WTC11 (cell line): ENCODE measurements around the gene CMPK2. TPM values are rescaled to one million over a fixed set of nuclear protein-coding genes. Genes with fewer than 3 reads are reported as not detected.

Experiments
- ATAC-seq: fragments of 200-7000 bp; cut with Tn5 transposase; 2 replicates; pipeline ENCODE4 v1.10.0; 2021; ENCODE audit warnings: mild to moderate bottlenecking, moderate library complexity
- CTCF ChIA-PET: fragments of 300-600 bp; sonication (Branson Sonifier 250); formaldehyde crosslinking; loops from one replicate; lab custom pipeline; 2021; ENCODE audit warnings: antibody characterized with exemption; lab: Charles Lee
- POLR2A ChIA-PET: fragments of 350-600 bp; sonication (Branson Sonifier 250); formaldehyde crosslinking; loops from one replicate; lab custom pipeline; 2021; ENCODE audit warnings: antibody characterized with exemption; lab: Charles Lee
- DNase-seq: peaks from one replicate; pipeline ENCODE4 v3.0.0; 2021; ENCODE audit warnings: low spot score
- H3K27ac Mint-ChIP-seq: 2 replicates; pipeline ENCODE4 v1.8.0; 2021; ENCODE audit warnings: mixed read lengths
- H3K27me3 Mint-ChIP-seq: 2 replicates; pipeline ENCODE4 v1.8.0; 2021; ENCODE audit warnings: low read depth, mild to moderate bottlenecking, moderate library complexity, mixed read lengths
- H3K36me3 Mint-ChIP-seq: 2 replicates; pipeline ENCODE4 v1.8.0; 2021; ENCODE audit warnings: mixed read lengths
- H3K4me1 Mint-ChIP-seq: 2 replicates; pipeline ENCODE4 v1.8.0; 2022; ENCODE audit warnings: mixed read lengths
- H3K4me3 Mint-ChIP-seq: 2 replicates; pipeline ENCODE4 v1.8.0; 2021; ENCODE audit warnings: mild to moderate bottlenecking, moderate library complexity, mixed read lengths
- H3K9me3 Mint-ChIP-seq: 2 replicates; pipeline ENCODE4 v1.8.0; 2021; ENCODE audit warnings: mixed read lengths
- ATF2 ChIP-seq: sonication (generic); formaldehyde crosslinking; IDR thresholded peaks from 2 replicates; pipeline ENCODE4 v1.8.1; 2022; ENCODE audit warnings: low read depth, missing genetic modification reagents, borderline replicate concordance
- CREB1 ChIP-seq: sonication (generic); formaldehyde crosslinking; IDR thresholded peaks from 2 replicates; pipeline ENCODE4 v1.8.0; 2023; ENCODE audit warnings: mild to moderate bottlenecking, missing genetic modification reagents
- CREM ChIP-seq: sonication (generic); formaldehyde crosslinking; IDR thresholded peaks from 2 replicates; pipeline ENCODE4 v1.8.1; 2022; ENCODE audit warnings: mild to moderate bottlenecking, missing genetic modification reagents, moderate library complexity
- ETV6 ChIP-seq: sonication (generic); formaldehyde crosslinking; IDR thresholded peaks from 2 replicates; pipeline ENCODE4 v1.8.1; 2022; ENCODE audit warnings: mild to moderate bottlenecking, missing genetic modification reagents
- FOXK1 ChIP-seq: sonication (generic); formaldehyde crosslinking; IDR thresholded peaks from 2 replicates; pipeline ENCODE4 v1.8.0; 2022; ENCODE audit warnings: mild to moderate bottlenecking, moderate library complexity, missing genetic modification reagents
- FOXP1 ChIP-seq: sonication (generic); formaldehyde crosslinking; IDR thresholded peaks from 2 replicates; pipeline ENCODE4 v1.8.0; 2022; ENCODE audit warnings: missing genetic modification reagents, mild to moderate bottlenecking, moderate library complexity, borderline replicate concordance
- JAZF1 ChIP-seq: fragments of 250-450 bp; sonication (Bioruptor Pico); IDR thresholded peaks from 2 replicates; pipeline ENCODE4 v1.9.0; 2021; ENCODE audit warnings: moderate library complexity, mild to moderate bottlenecking, inconsistent platforms
- MAX ChIP-seq: sonication (generic); formaldehyde crosslinking; IDR thresholded peaks from 2 replicates; pipeline ENCODE4 v1.8.0; 2022; ENCODE audit warnings: mild to moderate bottlenecking, missing genetic modification reagents
- MLX ChIP-seq: sonication (generic); formaldehyde crosslinking; IDR thresholded peaks from 2 replicates; pipeline ENCODE4 v1.8.1; 2023; ENCODE audit warnings: mild to moderate bottlenecking, missing genetic modification reagents, moderate library complexity
- NFATC4 ChIP-seq: fragments of 250-450 bp; sonication (Bioruptor Pico); IDR thresholded peaks from 2 replicates; pipeline ENCODE4 v1.9.0; 2021; ENCODE audit warnings: mild to moderate bottlenecking
- NFE2L1 ChIP-seq: sonication (generic); formaldehyde crosslinking; IDR thresholded peaks from 2 replicates; pipeline ENCODE4 v1.8.1; 2023; ENCODE audit warnings: missing genetic modification reagents
- SMAD3 ChIP-seq: sonication (generic); formaldehyde crosslinking; IDR thresholded peaks from 2 replicates; pipeline ENCODE4 v1.8.0; 2022; ENCODE audit warnings: missing genetic modification reagents, mild to moderate bottlenecking, borderline replicate concordance
- TEAD1 ChIP-seq: sonication (generic); formaldehyde crosslinking; IDR thresholded peaks from 2 replicates; pipeline ENCODE4 v1.8.0; 2022; ENCODE audit warnings: mild to moderate bottlenecking, missing genetic modification reagents
- TEAD4 ChIP-seq: sonication (generic); formaldehyde crosslinking; IDR thresholded peaks from 2 replicates; pipeline ENCODE4 v1.8.0; 2022; ENCODE audit warnings: mild to moderate bottlenecking, missing genetic modification reagents
- ZNF138 ChIP-seq: sonication (generic); formaldehyde crosslinking; conservative IDR thresholded peaks from 2 replicates; pipeline ENCODE4 v1.8.1; 2022; ENCODE audit warnings: mild to moderate bottlenecking, moderate library complexity, missing genetic modification reagents
- ZNF396 ChIP-seq: fragments of 250-450 bp; sonication (Bioruptor Pico); IDR thresholded peaks from 2 replicates; pipeline ENCODE4 v1.8.0; 2021; ENCODE audit warnings: mild to moderate bottlenecking, moderate library complexity, borderline replicate concordance
- ZNF512 ChIP-seq: sonication (generic); formaldehyde crosslinking; IDR thresholded peaks from 2 replicates; pipeline ENCODE4 v1.8.1; 2022; ENCODE audit warnings: missing genetic modification reagents, borderline replicate concordance
- total RNA-seq: library from RNA; stranded (reverse); gene quantifications from 3 replicates; pipeline ENCODE4 v1.2.3, GENCODE V29; 2021
- TF ChIP-seq, protein P1 (sequence below): sonication (generic); formaldehyde crosslinking; IDR thresholded peaks from 2 replicates; pipeline ENCODE4 v1.8.1; 2023; ENCODE audit warnings: mild to moderate bottlenecking, missing genetic modification reagents, borderline replicate concordance
- TF ChIP-seq, protein P2 (sequence below): fragments of 250-450 bp; sonication (Bioruptor Pico); IDR thresholded peaks from 2 replicates; pipeline ENCODE4 v1.9.0; 2021; ENCODE audit warnings: mild to moderate bottlenecking
- TF ChIP-seq, protein P3 (sequence below): fragments of 200-600 bp; IDR thresholded peaks from 2 replicates; pipeline ENCODE4 v1.8.0; 2022; ENCODE audit warnings: antibody characterized with exemption
- TF ChIP-seq, protein P4 (sequence below): sonication (generic); formaldehyde crosslinking; IDR thresholded peaks from 2 replicates; pipeline ENCODE4 v1.8.1; 2023; ENCODE audit warnings: mild to moderate bottlenecking, missing genetic modification reagents, moderate library complexity

Gene CMPK2
- total RNA-seq, 1 experiment from 2014 or later: 0.13 TPM

DNA sequence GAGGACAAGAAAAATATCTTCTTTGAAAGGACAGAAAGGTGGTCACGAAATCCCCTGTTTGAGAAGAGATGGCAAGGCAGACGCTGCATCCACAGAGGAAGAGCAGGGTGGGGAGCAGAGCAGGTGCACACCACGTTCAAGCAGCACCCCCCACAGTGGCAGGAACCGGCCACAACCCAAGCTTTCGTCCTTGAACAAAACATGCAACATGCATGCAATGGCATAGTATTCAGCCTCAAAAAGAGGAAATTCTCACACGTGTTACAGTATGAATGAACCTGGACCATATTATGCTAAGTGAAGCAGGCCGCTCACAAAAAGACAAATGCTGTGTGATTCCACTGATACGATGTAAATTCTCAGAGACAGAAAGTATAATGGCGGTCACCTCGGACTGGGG lies 51.4 kb downstream of the CMPK2 start (continued):
- TF ChIP-seq ATF2 (CRISPR knock-in tag): no peak
- no peak for TF ChIP-seq FOXK1 (CRISPR knock-in tag)
- TF ChIP-seq TEAD1 (CRISPR knock-in tag): no peak
- TF ChIP-seq ETV6 (CRISPR knock-in tag): no peak
- no peak for TF ChIP-seq JAZF1 (CRISPR knock-in tag)
- TF ChIP-seq MAX (CRISPR knock-in tag): no peak
- no peak for TF ChIP-seq ZNF512 (CRISPR knock-in tag)
- TF ChIP-seq, protein P1, sequence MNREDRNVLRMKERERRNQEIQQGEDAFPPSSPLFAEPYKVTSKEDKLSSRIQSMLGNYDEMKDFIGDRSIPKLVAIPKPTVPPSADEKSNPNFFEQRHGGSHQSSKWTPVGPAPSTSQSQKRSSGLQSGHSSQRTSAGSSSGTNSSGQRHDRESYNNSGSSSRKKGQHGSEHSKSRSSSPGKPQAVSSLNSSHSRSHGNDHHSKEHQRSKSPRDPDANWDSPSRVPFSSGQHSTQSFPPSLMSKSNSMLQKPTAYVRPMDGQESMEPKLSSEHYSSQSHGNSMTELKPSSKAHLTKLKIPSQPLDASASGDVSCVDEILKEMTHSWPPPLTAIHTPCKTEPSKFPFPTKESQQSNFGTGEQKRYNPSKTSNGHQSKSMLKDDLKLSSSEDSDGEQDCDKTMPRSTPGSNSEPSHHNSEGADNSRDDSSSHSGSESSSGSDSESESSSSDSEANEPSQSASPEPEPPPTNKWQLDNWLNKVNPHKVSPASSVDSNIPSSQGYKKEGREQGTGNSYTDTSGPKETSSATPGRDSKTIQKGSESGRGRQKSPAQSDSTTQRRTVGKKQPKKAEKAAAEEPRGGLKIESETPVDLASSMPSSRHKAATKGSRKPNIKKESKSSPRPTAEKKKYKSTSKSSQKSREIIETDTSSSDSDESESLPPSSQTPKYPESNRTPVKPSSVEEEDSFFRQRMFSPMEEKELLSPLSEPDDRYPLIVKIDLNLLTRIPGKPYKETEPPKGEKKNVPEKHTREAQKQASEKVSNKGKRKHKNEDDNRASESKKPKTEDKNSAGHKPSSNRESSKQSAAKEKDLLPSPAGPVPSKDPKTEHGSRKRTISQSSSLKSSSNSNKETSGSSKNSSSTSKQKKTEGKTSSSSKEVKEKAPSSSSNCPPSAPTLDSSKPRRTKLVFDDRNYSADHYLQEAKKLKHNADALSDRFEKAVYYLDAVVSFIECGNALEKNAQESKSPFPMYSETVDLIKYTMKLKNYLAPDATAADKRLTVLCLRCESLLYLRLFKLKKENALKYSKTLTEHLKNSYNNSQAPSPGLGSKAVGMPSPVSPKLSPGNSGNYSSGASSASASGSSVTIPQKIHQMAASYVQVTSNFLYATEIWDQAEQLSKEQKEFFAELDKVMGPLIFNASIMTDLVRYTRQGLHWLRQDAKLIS: no peak

- ChIA-PET CTCF (no interaction called here), POLR2A (no interaction called here)
- H3K27me3 Mint-ChIP-seq: peaks cover 42% of the 10 kb centered on the region
- ATAC-seq (no peak), DNase-seq (no peak)
- TF ChIP-seq ZNF396 (CRISPR knock-in tag): no peak
- TF ChIP-seq FOXP1 (CRISPR knock-in tag): no peak
- TF ChIP-seq NFATC4: no peak
- TF ChIP-seq CREM: no peak
- no peak for TF ChIP-seq SMAD3
- no peak for TF ChIP-seq MLX (CRISPR knock-in tag)
- TF ChIP-seq, protein P2, sequence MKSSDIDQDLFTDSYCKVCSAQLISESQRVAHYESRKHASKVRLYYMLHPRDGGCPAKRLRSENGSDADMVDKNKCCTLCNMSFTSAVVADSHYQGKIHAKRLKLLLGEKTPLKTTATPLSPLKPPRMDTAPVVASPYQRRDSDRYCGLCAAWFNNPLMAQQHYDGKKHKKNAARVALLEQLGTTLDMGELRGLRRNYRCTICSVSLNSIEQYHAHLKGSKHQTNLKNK: no peak
- TF ChIP-seq NFE2L1 (CRISPR knock-in tag): no peak
- TF ChIP-seq, protein P3, sequence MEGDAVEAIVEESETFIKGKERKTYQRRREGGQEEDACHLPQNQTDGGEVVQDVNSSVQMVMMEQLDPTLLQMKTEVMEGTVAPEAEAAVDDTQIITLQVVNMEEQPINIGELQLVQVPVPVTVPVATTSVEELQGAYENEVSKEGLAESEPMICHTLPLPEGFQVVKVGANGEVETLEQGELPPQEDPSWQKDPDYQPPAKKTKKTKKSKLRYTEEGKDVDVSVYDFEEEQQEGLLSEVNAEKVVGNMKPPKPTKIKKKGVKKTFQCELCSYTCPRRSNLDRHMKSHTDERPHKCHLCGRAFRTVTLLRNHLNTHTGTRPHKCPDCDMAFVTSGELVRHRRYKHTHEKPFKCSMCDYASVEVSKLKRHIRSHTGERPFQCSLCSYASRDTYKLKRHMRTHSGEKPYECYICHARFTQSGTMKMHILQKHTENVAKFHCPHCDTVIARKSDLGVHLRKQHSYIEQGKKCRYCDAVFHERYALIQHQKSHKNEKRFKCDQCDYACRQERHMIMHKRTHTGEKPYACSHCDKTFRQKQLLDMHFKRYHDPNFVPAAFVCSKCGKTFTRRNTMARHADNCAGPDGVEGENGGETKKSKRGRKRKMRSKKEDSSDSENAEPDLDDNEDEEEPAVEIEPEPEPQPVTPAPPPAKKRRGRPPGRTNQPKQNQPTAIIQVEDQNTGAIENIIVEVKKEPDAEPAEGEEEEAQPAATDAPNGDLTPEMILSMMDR: no peak
- TF ChIP-seq, protein P4, sequence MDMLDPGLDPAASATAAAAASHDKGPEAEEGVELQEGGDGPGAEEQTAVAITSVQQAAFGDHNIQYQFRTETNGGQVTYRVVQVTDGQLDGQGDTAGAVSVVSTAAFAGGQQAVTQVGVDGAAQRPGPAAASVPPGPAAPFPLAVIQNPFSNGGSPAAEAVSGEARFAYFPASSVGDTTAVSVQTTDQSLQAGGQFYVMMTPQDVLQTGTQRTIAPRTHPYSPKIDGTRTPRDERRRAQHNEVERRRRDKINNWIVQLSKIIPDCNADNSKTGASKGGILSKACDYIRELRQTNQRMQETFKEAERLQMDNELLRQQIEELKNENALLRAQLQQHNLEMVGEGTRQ: no peak
- TF ChIP-seq TEAD4 (CRISPR knock-in tag): no peak
- no peak for TF ChIP-seq ZNF138 (CRISPR knock-in tag)
- no peak for TF ChIP-seq CREB1 (CRISPR knock-in tag)
- H3K4me1 Mint-ChIP-seq: no peaks in the 10 kb centered on the region
- H3K27ac Mint-ChIP-seq: no peak overlapping the region
- H3K4me3 Mint-ChIP-seq: no peak overlapping the region
- peaks cover 85% of the 10 kb centered on the region for H3K9me3 Mint-ChIP-seq
- peaks cover 76% of the 10 kb centered on the region for H3K36me3 Mint-ChIP-seq
These were observed 52.1 kb downstream of the CMPK2 start for GRCh38 chr2:6813573-6813972.
